Measurements from ENCODE around the gene WASL. TPM values are rescaled to one million over a fixed set of nuclear protein-coding genes. Genes with fewer than 3 reads are reported as not detected.
A peak's percentile ranks its signal among the peaks of the same experiment; 100 is the strongest.

Gene WASL
- total RNA-seq, 2 donors from 2014 or later, result 37.2 to 43.5 TPM

GRCh38 chr7:123689250-123689649, 59.6 kb downstream of the WASL start:
- H3K27me3 ChIP-seq (replicated peaks; ENCODE audit: insufficient read depth), result no peaks in the 10 kb centered on the region
- TF ChIP-seq, protein P1, sequence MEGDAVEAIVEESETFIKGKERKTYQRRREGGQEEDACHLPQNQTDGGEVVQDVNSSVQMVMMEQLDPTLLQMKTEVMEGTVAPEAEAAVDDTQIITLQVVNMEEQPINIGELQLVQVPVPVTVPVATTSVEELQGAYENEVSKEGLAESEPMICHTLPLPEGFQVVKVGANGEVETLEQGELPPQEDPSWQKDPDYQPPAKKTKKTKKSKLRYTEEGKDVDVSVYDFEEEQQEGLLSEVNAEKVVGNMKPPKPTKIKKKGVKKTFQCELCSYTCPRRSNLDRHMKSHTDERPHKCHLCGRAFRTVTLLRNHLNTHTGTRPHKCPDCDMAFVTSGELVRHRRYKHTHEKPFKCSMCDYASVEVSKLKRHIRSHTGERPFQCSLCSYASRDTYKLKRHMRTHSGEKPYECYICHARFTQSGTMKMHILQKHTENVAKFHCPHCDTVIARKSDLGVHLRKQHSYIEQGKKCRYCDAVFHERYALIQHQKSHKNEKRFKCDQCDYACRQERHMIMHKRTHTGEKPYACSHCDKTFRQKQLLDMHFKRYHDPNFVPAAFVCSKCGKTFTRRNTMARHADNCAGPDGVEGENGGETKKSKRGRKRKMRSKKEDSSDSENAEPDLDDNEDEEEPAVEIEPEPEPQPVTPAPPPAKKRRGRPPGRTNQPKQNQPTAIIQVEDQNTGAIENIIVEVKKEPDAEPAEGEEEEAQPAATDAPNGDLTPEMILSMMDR (IDR thresholded peaks at IDR 0.05), result no peak
- H3K4me3 ChIP-seq, result no peak overlapping the region
- H3K4me1 ChIP-seq (ENCODE audit: control insufficient read depth in 1 of 2, low read depth in 2 of 2), result no peaks in the 10 kb centered on the region
- ATAC-seq (ENCODE audit: insufficient number of reproducible peaks, low FRiP score, low read depth), result no peak
- H3K9me3 ChIP-seq, result no peaks in the 10 kb centered on the region
- H3K27ac ChIP-seq, result no peak overlapping the region
- H3K36me3 ChIP-seq, result peaks cover 21% of the 10 kb centered on the region
- no peak for DNase-seq (ENCODE audit: low spot score)

DNA sequence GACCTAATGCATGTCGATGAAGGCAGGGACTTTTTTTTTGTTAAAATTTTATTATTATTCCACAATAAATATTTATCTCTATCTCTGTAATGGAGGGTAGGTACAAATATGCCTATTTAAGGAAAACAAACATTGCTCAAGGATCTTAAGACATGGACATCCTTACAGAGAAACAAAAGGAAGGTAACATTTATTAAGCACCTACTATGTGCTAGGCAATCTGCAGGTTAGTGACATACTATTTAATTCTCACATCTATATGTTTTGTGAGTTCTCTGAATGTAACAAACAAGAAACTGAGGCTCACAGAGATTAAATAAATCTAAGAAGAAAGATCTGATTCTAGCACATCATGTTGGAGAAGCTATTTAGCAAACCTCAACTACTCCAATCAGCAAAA, 61.1 kb downstream of the WASL start:
- H3K36me3 ChIP-seq, result peaks cover 21% of the 10 kb centered on the region
- H3K9me3 ChIP-seq, result no peaks in the 10 kb centered on the region
- H3K4me1 ChIP-seq (ENCODE audit: control insufficient read depth in 1 of 2, low read depth in 2 of 2), result peaks cover 0 to 4% of the 10 kb centered on the region in 2 donors
- no peak overlapping the region for H3K27ac ChIP-seq
- no peaks in the 10 kb centered on the region for H3K27me3 ChIP-seq (replicated peaks; ENCODE audit: insufficient read depth)
- TF ChIP-seq, protein P1 (IDR thresholded peaks at IDR 0.05), result no peak
- no peak overlapping the region for H3K4me3 ChIP-seq
- no peak for DNase-seq (ENCODE audit: low spot score)
- ATAC-seq (ENCODE audit: insufficient number of reproducible peaks, low FRiP score, low read depth), result no peak

- no peaks in the 10 kb centered on the region for H3K9me3 ChIP-seq
- H3K36me3 ChIP-seq, result peaks cover 15% of the 10 kb centered on the region
- TF ChIP-seq, protein P1 (IDR thresholded peaks at IDR 0.05), result no peak
- no peak overlapping the region for H3K27ac ChIP-seq
- no peak overlapping the region for H3K4me3 ChIP-seq
- no peaks in the 10 kb centered on the region for H3K27me3 ChIP-seq (replicated peaks; ENCODE audit: insufficient read depth)
- ATAC-seq (ENCODE audit: insufficient number of reproducible peaks, low FRiP score, low read depth) (no peak), DNase-seq (ENCODE audit: low spot score) (no peak)
- peaks cover 0 to 4% of the 10 kb centered on the region in 2 donors for H3K4me1 ChIP-seq (ENCODE audit: control insufficient read depth in 1 of 2, low read depth in 2 of 2)
These were observed 61.6 kb downstream of the WASL start for GRCh38 chr7:123687161-123687560.

DNA sequence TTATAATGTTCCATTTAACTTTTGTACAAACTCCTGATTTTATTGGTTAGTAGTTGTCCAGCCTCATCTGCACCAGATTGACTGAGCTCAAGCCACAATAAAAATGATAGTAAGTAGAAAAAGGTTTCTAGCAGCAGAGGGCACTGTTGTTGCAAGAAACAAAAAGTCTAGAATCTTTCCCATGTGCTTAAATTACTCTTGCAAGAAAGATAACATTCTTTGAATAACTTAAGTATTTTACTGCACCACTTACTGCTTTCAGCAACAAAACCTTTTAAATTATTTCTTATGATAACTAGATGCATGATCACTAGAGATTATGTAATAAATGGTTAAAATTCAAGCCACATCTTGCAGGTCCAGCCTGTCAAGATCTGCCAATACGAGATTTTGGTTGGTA, 66.1 kb downstream of the WASL start:
- Histone ChIP-seq H3K4me1 (ENCODE audit: control insufficient read depth in 1 of 2, low read depth in 2 of 2) (peaks cover 0 to 4% of the 10 kb centered on the region in 2 donors), H3K27me3 (replicated peaks; ENCODE audit: insufficient read depth) (no peaks in the 10 kb centered on the region), H3K27ac (no peak overlapping the region), H3K4me3 (no peak overlapping the region), H3K9me3 (no peaks in the 10 kb centered on the region), H3K36me3 (peaks cover 2% of the 10 kb centered on the region)
- ATAC-seq (ENCODE audit: insufficient number of reproducible peaks, low FRiP score, low read depth) (no peak), DNase-seq (ENCODE audit: low spot score) (no peak)
- TF ChIP-seq, protein P1 (IDR thresholded peaks at IDR 0.05), result peak; percentile 32

DNA sequence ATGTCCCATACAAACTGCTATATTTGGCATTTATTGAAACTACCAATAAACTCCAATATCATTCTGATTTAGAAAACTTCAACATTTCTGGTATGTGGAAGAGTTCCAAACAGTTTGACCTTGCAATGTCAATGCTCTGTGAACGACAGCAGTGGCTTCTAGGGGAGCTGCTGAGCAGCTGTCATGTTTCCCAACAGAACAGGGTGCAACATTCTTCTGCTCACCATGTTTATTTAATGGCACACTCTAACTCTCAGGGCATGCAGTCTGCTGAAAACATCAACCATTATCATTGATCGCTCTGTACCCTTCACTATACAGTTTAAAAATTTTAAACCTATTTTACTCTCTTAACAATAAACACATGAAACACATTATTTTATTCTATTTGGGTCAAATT, 67.2 kb downstream of the WASL start:
- Histone ChIP-seq H3K36me3 (peaks cover 2% of the 10 kb centered on the region), H3K4me1 (ENCODE audit: control insufficient read depth in 1 of 2, low read depth in 2 of 2) (peaks cover 0 to 4% of the 10 kb centered on the region in 2 donors), H3K27ac (no peak overlapping the region), H3K4me3 (no peak overlapping the region), H3K9me3 (no peaks in the 10 kb centered on the region), H3K27me3 (replicated peaks; ENCODE audit: insufficient read depth) (no peaks in the 10 kb centered on the region)
- ATAC-seq (ENCODE audit: insufficient number of reproducible peaks, low FRiP score, low read depth) (no peak), DNase-seq (ENCODE audit: low spot score) (no peak)
- TF ChIP-seq, protein P1 (IDR thresholded peaks at IDR 0.05), result no peak
